Measurements from ENCODE around the gene GADD45B. TPM values are rescaled to one million over a fixed set of nuclear protein-coding genes. Genes with fewer than 3 reads are reported as not detected.
"Not testable (repeated sequence)": the region's sequence is repeated elsewhere in the genome, so short reads cannot be mapped to it uniquely, and the experiment has no call there.

Gene GADD45B
- polyA plus RNA-seq, 1 donor from 2014 or later: 98.0 TPM

DNA sequence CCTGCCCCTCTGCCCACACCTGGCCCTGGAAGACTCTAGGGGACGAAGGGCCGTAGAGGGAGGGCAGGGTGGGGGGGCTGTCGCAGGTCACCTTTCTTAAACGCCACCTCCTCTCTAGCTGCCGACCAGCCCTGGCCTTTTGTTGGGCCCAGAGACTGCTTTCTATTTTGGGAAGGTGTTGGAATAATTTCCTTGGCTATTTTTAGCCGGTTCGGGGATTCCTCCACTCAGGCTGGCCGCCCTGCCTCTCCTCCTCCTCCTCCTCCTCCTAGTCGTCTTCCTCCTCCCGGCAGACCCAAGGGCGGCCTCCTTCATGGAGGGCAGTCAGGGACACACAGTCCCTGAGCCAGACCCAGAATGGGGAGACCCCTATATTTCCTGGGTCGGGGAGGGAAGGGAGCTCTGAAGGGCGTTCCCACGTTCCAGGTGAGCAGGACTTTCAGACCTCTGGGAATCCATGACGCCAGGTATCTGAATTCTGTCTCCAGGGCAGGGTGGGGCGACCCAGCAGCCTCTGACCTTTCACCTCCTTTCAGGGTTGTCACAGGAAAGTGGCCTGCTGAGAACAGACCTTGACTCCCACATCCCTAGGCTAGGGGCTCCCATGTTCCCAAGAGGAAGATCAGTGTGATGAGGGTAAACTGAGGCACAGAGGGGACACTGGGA, 19.9 kb downstream of the GADD45B start:
- Mint-ChIP-seq H3K9me3 (no peaks in the 10 kb centered on the region), H3K36me3 (peaks cover 2% of the 10 kb centered on the region), H3K27ac (peak overlapping the region in 2 of 3 donors; percentile 48 to 73), H3K4me3 (peak overlapping the region; percentile 22 to 90 (median 58)), H3K4me1 (peaks cover 11 to 19% (median 12%) of the 10 kb centered on the region in 3 donors), H3K27me3 (peaks cover 25% of the 10 kb centered on the region)

- Mint-ChIP-seq H3K27ac (no peak overlapping the region), H3K27me3 (peaks cover 22% of the 10 kb centered on the region), H3K4me3 (peak overlapping the region in 1 of 4 donors; percentile 75), H3K4me1 (peaks cover 4 to 10% (median 5%) of the 10 kb centered on the region in 3 donors), H3K9me3 (no peaks in the 10 kb centered on the region), H3K36me3 (no peaks in the 10 kb centered on the region)
Observed at GRCh38 chr19:2497186-2497585, 21.3 kb downstream of the GADD45B start.

- peak overlapping the region in 1 of 3 donors; percentile 81 for H3K27ac Mint-ChIP-seq
- H3K4me3 Mint-ChIP-seq: no peak overlapping the region
- H3K9me3 Mint-ChIP-seq: no peaks in the 10 kb centered on the region
- H3K4me1 Mint-ChIP-seq: peaks cover 10 to 11% (median 10%) of the 10 kb centered on the region in 3 donors
- H3K36me3 Mint-ChIP-seq: no peaks in the 10 kb centered on the region
- H3K27me3 Mint-ChIP-seq: peaks cover 20% of the 10 kb centered on the region
Observed at GRCh38 chr19:2500156-2500555, 24.2 kb downstream of the GADD45B start.

GRCh38 chr19:2500841-2501261, 24.9 kb downstream of the GADD45B start:
- H3K27me3 Mint-ChIP-seq: peaks cover 20% of the 10 kb centered on the region
- no peak overlapping the region for H3K27ac Mint-ChIP-seq

GRCh38 chr19:2503521-2504109, 27.7 kb downstream of the GADD45B start:
- H3K9me3 Mint-ChIP-seq: no peaks in the 10 kb centered on the region
- H3K4me3 Mint-ChIP-seq: peak overlapping the region in 3 of 4 donors; percentile 55 to 86 (median 70)
- peaks cover 19% of the 10 kb centered on the region for H3K27me3 Mint-ChIP-seq
- H3K27ac Mint-ChIP-seq: peak overlapping the region; percentile 50 to 97 (median 85)
- no peaks in the 10 kb centered on the region for H3K36me3 Mint-ChIP-seq
- H3K4me1 Mint-ChIP-seq: peaks cover 17 to 22% (median 20%) of the 10 kb centered on the region in 3 donors

More at GRCh38 chr19:2500841-2501261, 24.9 kb downstream of the GADD45B start:
- Mint-ChIP-seq H3K36me3 (no peaks in the 10 kb centered on the region), H3K4me3 (no peak overlapping the region), H3K9me3 (no peaks in the 10 kb centered on the region), H3K4me1 (peaks cover 10% of the 10 kb centered on the region in 3 donors)

DNA sequence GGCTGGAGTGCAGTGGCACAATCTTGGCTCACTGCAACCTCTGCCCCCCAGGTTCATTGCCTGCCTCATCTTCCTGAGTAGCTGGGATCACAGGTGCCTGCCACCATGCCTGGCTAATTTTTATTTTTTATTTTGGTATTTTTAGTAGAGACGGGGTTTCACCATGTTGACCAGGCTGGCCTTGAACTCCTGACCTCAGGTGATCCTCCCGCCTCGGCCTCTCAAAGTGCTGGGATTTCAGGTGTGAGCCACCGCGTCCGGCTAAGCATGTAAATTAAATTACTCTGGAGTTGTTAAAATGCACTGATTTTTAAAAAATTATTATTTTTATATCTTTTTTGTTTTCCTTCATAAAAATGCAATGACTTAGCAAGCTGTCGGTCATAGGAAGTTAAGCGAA, 30.7 kb downstream of the GADD45B start:
- H3K4me3 Mint-ChIP-seq: peak overlapping the region in 1 of 4 donors; percentile 24
- H3K9me3 Mint-ChIP-seq, H3K36me3 Mint-ChIP-seq, H3K27me3 Mint-ChIP-seq: not testable (repeated sequence)
- H3K27ac Mint-ChIP-seq: peak overlapping the region in 2 of 3 donors; percentile 69 to 98
- H3K4me1 Mint-ChIP-seq: peaks cover 25 to 35% (median 25%) of the 10 kb centered on the region in 3 donors

DNA sequence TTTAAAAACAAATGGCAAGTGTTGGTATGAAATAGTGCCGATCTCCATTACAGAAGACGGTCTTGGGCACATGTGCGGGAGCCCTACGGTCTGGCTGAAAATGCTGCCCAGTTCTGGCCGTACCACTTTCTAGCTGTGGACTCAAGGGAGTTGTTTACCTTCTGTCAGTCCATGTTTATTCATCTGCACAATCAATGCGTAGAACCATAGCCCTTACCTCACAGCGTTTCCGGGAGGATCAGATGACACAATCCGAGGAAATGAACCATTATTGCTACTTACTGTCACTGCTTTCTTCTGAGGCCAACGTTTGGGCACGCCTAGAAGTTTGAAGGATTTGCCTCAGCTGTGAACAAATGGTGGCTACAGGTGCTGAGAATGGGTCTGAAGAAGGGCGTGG, 31.2 kb downstream of the GADD45B start:
- Mint-ChIP-seq H3K4me3 (peak overlapping the region; percentile 24 to 90 (median 50)), H3K9me3 (peaks cover 0 to 2% (median 0%) of the 10 kb centered on the region in 3 donors), H3K27me3 (peaks cover 6% of the 10 kb centered on the region), H3K27ac (peak overlapping the region in 2 of 3 donors; percentile 69 to 98), H3K4me1 (peaks cover 25 to 36% (median 27%) of the 10 kb centered on the region in 3 donors), H3K36me3 (no peaks in the 10 kb centered on the region)

DNA sequence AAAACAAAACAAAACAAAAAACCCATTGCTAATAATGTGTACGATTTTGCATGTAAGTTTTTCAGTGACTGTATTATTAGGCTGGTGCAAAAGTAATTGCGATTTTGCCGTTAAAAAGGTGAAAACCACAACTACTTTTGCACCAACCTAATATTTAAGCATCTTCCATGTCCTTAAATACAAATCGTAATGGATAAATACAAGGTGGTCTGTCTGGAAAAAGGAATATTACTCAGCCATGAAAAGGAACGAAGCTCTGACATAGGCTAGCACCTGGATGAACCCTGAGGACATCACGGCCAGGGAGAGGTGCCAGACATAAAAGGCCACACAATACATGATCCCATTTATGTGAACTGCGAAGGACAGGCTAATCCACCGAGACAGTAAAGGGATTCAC, 33.2 kb downstream of the GADD45B start:
- H3K9me3 Mint-ChIP-seq: peaks cover 0 to 2% (median 0%) of the 10 kb centered on the region in 3 donors
- peak overlapping the region in 2 of 3 donors; percentile 73 to 80 for H3K27ac Mint-ChIP-seq
- peaks cover under 1% of the 10 kb centered on the region for H3K27me3 Mint-ChIP-seq
- H3K4me1 Mint-ChIP-seq: peaks cover 16 to 27% (median 21%) of the 10 kb centered on the region in 3 donors
- no peaks in the 10 kb centered on the region for H3K36me3 Mint-ChIP-seq
- peak overlapping the region in 2 of 4 donors; percentile 13 to 65 for H3K4me3 Mint-ChIP-seq

DNA sequence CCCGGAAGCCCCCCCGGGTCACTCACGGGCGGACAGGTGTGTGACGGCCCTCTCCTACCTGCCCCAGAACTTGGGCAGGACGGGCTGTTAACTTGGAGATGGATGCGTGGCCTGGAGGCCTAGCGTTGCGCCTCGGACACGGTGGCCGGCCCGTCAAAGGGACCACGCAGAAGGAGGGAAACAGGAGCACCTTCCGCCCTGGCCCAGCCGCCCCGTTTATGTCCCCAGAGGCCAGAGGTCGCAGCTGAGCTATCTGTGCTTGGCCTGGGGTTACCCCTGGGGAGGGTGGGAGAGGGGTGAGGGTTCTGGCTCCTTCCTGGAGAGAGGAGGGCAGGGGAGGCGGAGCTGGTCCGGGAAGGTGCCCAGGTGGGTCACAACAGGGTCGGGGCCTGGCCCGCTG, 35.6 kb downstream of the GADD45B start:
- Mint-ChIP-seq H3K27ac (peak overlapping the region; percentile 53 to 84 (median 76)), H3K4me1 (peaks cover 15 to 25% (median 22%) of the 10 kb centered on the region in 3 donors), H3K4me3 (peak overlapping the region; percentile 8 to 85 (median 50)), H3K36me3 (peaks cover 5% of the 10 kb centered on the region), H3K27me3 (no peaks in the 10 kb centered on the region), H3K9me3 (peaks cover 0 to 2% (median 0%) of the 10 kb centered on the region in 3 donors)

GRCh38 chr19:2511991-2512390, 36.1 kb downstream of the GADD45B start:
- peaks cover 5% of the 10 kb centered on the region for H3K36me3 Mint-ChIP-seq
- peaks cover 0 to 2% (median 0%) of the 10 kb centered on the region in 3 donors for H3K9me3 Mint-ChIP-seq
- H3K27me3 Mint-ChIP-seq: no peaks in the 10 kb centered on the region
- H3K4me3 Mint-ChIP-seq: peak overlapping the region in 3 of 4 donors; percentile 33 to 85 (median 43)
- H3K4me1 Mint-ChIP-seq: peaks cover 14 to 24% (median 21%) of the 10 kb centered on the region in 3 donors
- peak overlapping the region; percentile 73 to 84 (median 76) for H3K27ac Mint-ChIP-seq

DNA sequence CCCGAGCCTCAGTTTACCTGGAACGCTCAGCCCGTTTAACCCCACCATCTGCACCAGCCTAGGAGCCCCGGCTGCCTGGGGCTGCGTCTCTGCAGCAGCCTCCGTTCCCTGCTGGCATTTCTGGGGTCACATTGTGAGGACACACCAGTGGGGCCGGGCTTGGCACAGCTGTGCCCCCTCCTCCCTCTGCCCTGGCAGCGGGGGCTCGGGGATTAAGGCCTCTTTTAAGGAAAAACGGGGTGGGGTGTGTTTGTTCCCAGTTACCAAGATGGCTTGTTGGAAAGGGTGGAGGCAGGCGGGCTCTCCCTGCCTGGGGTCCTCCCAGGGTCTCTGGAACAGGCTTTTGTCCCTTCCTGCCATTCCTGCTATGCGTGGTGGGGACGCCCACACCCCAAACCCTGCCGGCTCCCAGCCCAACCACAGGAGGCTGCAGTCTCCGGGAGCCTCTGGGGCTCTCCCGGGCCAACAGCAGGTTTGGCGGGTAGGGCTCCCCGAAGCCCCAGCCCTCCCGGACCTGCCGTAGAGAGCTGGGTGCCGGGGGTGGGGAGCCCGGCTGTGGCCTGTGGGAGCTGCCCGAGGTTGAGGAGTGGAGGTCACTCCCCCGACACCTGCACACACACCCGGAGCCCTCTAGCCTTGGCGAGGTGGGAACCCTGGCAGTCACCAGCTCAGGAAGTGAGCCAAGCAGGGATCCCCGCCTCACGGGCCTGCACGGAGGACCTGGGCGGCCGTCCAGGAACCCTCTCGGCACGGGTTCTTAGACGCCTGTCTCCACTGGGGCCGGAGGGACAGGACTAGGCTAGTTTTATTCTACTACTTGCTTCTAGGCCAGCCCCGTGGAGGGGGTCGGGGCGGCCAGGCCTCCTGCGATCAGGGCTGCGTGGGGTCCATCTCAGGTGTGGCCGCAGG, 36.9 kb downstream of the GADD45B start:
- H3K9me3 Mint-ChIP-seq: peaks cover 0 to 2% (median 0%) of the 10 kb centered on the region in 3 donors
- H3K4me3 Mint-ChIP-seq: peak overlapping the region in 1 of 4 donors; percentile 85
- H3K27me3 Mint-ChIP-seq: no peaks in the 10 kb centered on the region
- H3K36me3 Mint-ChIP-seq: peaks cover 5% of the 10 kb centered on the region
- peaks cover 11 to 18% (median 18%) of the 10 kb centered on the region in 3 donors for H3K4me1 Mint-ChIP-seq
- peak overlapping the region in 2 of 3 donors; percentile 82 to 84 for H3K27ac Mint-ChIP-seq

DNA sequence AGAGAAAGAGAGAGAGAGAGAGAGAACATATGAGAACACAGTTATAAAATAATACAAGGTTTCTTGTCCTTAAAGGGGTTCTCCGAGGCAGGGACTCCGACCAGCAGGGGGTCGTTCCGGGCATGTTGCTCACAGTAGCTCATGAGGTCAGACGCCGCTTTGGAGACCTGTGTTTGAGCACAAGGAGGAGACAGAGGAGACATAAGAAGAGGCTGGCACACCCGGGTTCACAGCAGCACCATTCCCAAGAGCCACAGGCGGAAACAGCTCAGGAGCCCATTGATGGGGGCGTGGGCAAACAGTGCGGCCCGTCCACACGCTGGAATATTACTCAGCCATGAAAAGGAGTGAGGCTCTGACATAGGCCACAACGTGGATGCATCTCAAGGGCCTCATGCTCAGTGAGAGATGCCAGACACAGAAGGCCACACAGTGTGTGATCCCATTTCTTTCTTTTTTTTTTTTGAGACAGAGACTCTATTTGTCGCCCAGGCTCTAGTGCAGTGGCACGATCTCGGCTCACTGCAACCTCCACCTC, 39.1 kb downstream of the GADD45B start:
- Mint-ChIP-seq H3K4me3 (peak overlapping the region in 1 of 4 donors; percentile 32), H3K27ac (peak overlapping the region; percentile 35 to 76 (median 47)), H3K36me3 (peaks cover 5% of the 10 kb centered on the region), H3K4me1 (peaks cover 5 to 12% (median 9%) of the 10 kb centered on the region in 3 donors), H3K27me3 (no peaks in the 10 kb centered on the region), H3K9me3 (no peaks in the 10 kb centered on the region)

- peaks cover 0 to 6% (median under 1%) of the 10 kb centered on the region in 3 donors for H3K4me1 Mint-ChIP-seq
- no peak overlapping the region for H3K4me3 Mint-ChIP-seq
- no peaks in the 10 kb centered on the region for H3K27me3 Mint-ChIP-seq
- no peaks in the 10 kb centered on the region for H3K9me3 Mint-ChIP-seq
- H3K27ac Mint-ChIP-seq: peak overlapping the region in 1 of 3 donors; percentile 31
- H3K36me3 Mint-ChIP-seq: peaks cover 6% of the 10 kb centered on the region
Observed at GRCh38 chr19:2516727-2517126, 40.8 kb downstream of the GADD45B start.

DNA sequence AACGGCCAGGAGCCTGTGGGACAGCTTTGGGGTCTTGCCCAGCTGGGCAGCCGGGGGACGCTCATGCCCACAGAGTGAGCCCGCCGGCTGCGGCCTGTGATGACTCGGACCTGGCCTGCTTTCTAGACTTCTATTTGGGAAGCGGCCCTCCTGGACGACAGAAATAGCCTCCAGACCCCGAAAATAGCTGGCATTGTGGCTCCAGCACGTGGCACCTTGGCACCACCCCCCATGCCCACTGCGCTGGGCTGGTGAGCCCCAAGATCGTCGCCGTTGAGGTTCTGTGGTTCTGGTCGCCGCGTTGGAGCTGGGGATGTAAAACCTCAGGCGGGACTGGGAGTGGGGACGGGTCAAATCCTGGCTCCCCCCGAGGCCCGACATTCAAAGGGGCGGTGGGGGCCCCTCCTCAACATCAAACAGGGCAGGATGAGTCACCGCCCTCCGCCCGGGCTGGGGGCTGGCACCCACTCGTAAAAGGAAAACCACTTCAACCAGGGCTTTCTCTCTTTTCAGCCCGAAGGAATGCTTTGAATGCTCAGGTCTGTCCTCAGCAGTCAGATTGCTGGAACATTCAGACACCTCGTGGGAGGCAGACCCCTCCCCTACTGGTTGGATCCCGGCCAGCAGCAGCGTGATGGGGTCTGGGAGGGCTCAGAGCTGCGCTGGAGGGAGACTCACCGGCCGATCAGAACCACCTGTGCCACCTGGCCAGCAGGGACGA, 42.1 kb downstream of the GADD45B start:
- peak overlapping the region in 2 of 3 donors; percentile 77 to 81 for H3K27ac Mint-ChIP-seq
- no peak overlapping the region for H3K4me3 Mint-ChIP-seq
- peaks cover 6% of the 10 kb centered on the region for H3K36me3 Mint-ChIP-seq
- no peaks in the 10 kb centered on the region for H3K9me3 Mint-ChIP-seq
- peaks cover 0 to 3% (median 0%) of the 10 kb centered on the region in 3 donors for H3K4me1 Mint-ChIP-seq
- H3K27me3 Mint-ChIP-seq: no peaks in the 10 kb centered on the region
